ENCODE data around the gene FAM234B.
A peak's percentile ranks its signal among the peaks of the same experiment; 100 is the strongest.
"Not testable (repeated sequence)": the region's sequence is repeated elsewhere in the genome, so short reads cannot be mapped to it uniquely, and the experiment has no call there.

FAM234B gene

GRCh38 chr12:13023811-13024530 lies 20.2 kb upstream of the FAM234B start:
- DNase-seq = peak in 3 of 51 donors; percentile 1 to 12 (median 6)

- DNase-seq = no peak
Observed at GRCh38 chr12:13024531-13024916, 19.7 kb upstream of the FAM234B start.

GRCh38 chr12:13026286-13026685 lies 17.9 kb upstream of the FAM234B start:
- DNase-seq = no peak

GRCh38 chr12:13027032-13027431 lies 17.1 kb upstream of the FAM234B start:
- no peak for DNase-seq

GRCh38 chr12:13027508-13027907 lies 16.7 kb upstream of the FAM234B start:
- no peak for DNase-seq

- no peak for DNase-seq
Observed at GRCh38 chr12:13028825-13029570, 15.2 kb upstream of the FAM234B start.

- DNase-seq = no peak
Observed at GRCh38 chr12:13030541-13031291, 13.5 kb upstream of the FAM234B start.

- no peak for DNase-seq
Observed at GRCh38 chr12:13032164-13032563, 12.0 kb upstream of the FAM234B start.

- DNase-seq = no peak
Observed at GRCh38 chr12:13033476-13033875, 10.7 kb upstream of the FAM234B start.

- not testable (repeated sequence) for DNase-seq
Observed at GRCh38 chr12:13035335-13035734, 8.8 kb upstream of the FAM234B start.

GRCh38 chr12:13036881-13037280 lies 7.3 kb upstream of the FAM234B start:
- no peak for DNase-seq

- DNase-seq = no peak
Observed at GRCh38 chr12:13038491-13039161, 5.6 kb upstream of the FAM234B start.

- DNase-seq = no peak
Observed at GRCh38 chr12:13039328-13039956, 4.7 kb upstream of the FAM234B start.

- no peak for DNase-seq
Observed at GRCh38 chr12:13041224-13041623, 3.0 kb upstream of the FAM234B start.

GRCh38 chr12:13042666-13043230 lies 1.4 kb upstream of the FAM234B start:
- DNase-seq = no peak

- no peak for DNase-seq
Observed at GRCh38 chr12:13044906-13045299, 722 bp downstream of the FAM234B start.

- DNase-seq = no peak
Observed at GRCh38 chr12:13045816-13046215, 1.6 kb downstream of the FAM234B start.

- DNase-seq = no peak
Observed at GRCh38 chr12:13046964-13047363, 2.8 kb downstream of the FAM234B start.

- DNase-seq = no peak
Observed at GRCh38 chr12:13049816-13050215, 5.6 kb downstream of the FAM234B start.

GRCh38 chr12:13052421-13052820 lies 8.2 kb downstream of the FAM234B start:
- DNase-seq = no peak

GRCh38 chr12:13053617-13054016 lies 9.4 kb downstream of the FAM234B start:
- DNase-seq = not testable (repeated sequence)

Data from hypothalamus (tissue), 51 donors.